Fibroblast of pulmonary artery (primary cell): ENCODE data around the gene MDP1.

Source experiments
- DNase-seq: peaks from one replicate; pipeline ENCODE4 v3.0.0-alpha.2; 2010; ENCODE audit warnings: low read depth
- H3K4me3 ChIP-seq: replicated peaks from 2 replicates; pipeline ENCODE4 v1.5.1; 2011; ENCODE audit warnings: low read depth, mild to moderate bottlenecking, control low read depth, low read length, moderate library complexity
- TF ChIP-seq, protein P1 (sequence below): IDR thresholded peaks from 2 replicates; pipeline ENCODE4 v1.5.1; 2011; ENCODE audit warnings: mild to moderate bottlenecking, control low read depth, low read length, inconsistent platforms; ENCODE audit errors: missing control alignments

Gene MDP1

DNA sequence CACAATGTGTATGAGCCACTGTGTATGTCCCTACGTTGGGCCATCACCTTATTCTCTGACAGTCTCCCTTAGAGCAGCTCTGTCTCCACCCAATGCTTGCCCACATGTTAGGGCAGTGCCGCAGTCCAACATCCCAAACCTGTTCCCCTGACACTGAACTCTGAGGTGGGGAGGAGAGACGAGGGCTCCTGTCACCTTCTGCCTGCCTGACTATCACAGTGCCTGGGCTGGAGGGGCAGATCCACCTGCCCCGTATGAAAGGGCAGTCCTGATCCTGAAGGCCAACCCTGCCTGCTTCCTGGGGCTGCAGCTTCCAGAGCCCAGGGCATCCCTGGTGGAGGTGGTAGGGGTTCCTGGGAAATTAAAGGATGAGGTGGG, 44.9 kb upstream of the MDP1 start:
- DNase-seq, result no peak
- no peak overlapping the region for H3K4me3 ChIP-seq
- TF ChIP-seq, protein P1, sequence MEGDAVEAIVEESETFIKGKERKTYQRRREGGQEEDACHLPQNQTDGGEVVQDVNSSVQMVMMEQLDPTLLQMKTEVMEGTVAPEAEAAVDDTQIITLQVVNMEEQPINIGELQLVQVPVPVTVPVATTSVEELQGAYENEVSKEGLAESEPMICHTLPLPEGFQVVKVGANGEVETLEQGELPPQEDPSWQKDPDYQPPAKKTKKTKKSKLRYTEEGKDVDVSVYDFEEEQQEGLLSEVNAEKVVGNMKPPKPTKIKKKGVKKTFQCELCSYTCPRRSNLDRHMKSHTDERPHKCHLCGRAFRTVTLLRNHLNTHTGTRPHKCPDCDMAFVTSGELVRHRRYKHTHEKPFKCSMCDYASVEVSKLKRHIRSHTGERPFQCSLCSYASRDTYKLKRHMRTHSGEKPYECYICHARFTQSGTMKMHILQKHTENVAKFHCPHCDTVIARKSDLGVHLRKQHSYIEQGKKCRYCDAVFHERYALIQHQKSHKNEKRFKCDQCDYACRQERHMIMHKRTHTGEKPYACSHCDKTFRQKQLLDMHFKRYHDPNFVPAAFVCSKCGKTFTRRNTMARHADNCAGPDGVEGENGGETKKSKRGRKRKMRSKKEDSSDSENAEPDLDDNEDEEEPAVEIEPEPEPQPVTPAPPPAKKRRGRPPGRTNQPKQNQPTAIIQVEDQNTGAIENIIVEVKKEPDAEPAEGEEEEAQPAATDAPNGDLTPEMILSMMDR, result no peak

DNA sequence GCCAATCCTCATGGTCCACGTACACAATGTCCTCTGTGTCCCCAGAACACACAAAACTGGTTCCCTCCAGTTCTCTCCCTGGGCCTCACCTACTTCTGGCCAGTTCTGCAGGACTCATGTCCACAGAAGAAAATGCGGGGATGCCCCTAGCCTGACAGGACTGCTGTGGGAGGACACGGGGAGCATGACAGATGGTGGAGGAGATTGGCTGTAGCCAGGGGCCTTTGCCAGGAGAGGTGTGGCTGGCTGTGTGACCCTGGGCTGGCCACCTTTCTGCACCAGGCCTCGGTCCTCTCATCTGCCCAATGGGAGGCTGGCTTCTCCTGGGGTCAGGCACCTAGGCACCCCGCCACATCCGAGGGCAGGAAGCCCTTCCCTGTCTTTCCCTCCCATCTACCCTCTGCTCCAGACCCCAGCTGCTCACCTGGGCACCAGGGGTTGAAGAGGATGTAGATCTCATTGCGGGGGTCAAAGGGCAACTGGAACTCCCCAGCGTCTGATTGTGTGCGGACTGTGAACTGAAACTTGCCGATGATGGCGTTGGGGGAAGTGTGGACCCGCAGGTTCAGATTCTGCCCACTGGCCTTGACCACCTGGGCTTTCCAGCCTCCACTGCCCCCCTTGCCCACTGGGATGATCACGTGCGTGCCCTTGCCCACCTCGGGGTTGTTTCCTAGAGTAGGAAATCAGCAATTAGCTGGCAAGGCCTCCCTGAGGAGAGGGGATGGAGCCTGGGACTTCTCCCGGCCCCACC, 44.3 kb upstream of the MDP1 start:
- no peak for DNase-seq
- H3K4me3 ChIP-seq, result no peak overlapping the region
- TF ChIP-seq, protein P1, result no peak

DNA sequence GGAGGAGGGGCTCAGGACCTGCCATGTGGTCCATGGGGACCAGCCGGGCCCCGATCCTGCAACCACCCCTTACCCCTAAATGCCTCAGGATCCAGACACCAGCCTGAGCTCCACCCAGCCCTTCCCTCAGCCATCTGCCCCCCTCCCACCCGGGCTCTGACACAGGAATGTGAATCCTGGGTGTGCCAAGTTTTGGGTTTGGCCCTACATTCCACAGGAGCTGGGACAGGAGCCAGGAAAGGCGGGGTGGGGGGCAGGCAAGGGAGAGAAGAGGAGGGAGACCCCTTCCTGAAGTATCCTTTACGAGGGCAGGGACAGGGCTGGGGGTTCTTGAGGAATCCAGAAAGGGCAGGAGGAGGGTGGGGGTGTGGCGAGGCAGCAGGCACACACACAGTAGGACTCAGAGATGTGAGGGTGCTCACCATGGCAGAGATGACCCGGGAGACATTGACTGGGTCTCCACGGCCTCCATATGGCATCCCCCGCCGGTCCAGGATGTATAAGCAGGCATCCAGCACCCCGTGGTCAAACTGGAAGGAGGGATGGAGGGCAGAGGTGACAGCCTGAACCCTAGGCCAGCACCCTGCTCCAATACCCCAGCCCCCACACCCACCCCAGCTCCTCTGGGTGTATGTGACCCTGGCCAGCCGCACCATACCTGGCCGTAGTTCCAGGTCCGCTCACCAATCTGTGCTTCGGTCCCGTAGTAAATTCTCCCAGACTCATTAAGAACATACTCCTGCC, 43.6 kb upstream of the MDP1 start:
- no peak overlapping the region for H3K4me3 ChIP-seq
- TF ChIP-seq, protein P1, result no peak
- peak; percentile 49 for DNase-seq

DNA sequence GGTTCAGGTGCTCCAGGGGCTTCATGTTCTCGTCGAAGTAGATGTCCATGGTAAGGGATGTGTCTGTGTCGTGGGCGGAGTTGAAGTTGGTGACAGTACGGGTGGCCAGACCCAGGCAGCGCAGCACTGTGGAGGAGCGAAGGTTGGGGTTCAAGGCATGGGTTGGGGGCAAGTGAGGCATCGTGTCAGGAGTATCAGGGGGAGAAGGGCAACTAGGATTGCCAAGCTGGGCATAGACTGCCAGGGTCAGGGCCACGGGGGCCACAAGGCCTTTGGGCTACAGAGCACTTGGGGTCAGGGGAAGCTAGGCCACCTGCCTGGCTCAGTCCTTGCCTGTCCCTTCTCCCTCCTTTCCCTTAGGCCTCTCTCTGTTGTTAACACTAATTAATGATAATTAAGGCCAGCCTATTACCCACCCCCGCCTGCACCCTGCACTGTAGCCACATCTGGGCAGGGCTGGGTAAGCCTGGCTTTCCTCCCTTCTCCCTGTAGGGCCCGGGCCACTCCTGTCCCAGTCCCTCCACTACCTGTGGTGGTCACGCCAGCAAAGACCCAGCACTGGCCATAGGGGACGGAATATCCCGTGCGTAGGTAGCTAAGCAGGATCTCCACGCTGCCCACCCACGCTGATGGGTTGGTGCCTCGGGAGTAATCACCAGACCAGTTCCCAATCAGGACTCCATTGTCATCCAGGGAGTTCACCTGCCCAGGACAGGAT, 42.8 kb upstream of the MDP1 start:
- no peak for DNase-seq
- H3K4me3 ChIP-seq, result no peak overlapping the region
- TF ChIP-seq, protein P1, result no peak

DNA sequence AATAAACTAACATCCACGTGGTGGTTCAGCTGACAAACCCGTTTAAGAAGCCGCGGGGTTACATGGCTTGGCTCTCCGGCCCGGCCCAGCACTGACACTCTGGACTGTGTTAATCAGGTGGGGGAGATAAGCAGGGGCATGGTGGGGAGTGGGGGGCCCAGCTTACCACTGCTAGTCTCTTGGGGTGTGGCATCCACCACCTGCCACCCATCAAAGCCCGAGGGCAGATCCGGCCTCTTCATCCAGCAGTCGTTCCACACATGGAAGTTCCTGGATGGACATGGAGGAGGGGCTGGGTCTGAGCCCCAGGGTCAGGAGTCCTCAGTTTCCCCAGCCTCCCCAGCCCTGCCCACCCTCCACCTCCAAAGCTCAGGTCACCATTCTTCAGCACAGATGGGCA, 42.3 kb upstream of the MDP1 start:
- TF ChIP-seq, protein P1, result no peak

DNA sequence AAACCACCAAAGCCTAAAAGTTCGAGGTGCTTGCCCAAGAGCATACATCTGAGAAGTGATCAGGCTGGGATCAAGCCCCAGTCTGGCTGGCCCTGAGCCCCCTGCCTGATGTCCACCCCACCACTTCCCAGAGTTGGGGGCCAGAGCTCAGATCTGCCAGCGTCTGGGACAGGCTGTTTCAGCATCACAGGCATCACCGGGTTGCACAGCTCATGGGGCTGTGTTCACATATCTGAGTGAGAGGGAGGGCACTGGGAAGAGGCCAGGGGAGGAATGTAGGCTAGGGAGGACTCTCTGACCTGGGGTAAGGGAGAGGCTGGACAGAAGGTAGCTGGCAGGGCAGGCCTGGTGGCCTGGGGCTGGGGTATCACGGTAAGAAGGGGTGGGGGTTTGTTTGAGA, 41.1 kb upstream of the MDP1 start:
- H3K4me3 ChIP-seq, result no peak overlapping the region
- TF ChIP-seq, protein P1, result no peak
- DNase-seq, result no peak

More for the DNA sequence above, 42.3 kb upstream of the MDP1 start:
- no peak for DNase-seq
- H3K4me3 ChIP-seq, result no peak overlapping the region
